ENCODE data around the gene MAK.

DNA sequence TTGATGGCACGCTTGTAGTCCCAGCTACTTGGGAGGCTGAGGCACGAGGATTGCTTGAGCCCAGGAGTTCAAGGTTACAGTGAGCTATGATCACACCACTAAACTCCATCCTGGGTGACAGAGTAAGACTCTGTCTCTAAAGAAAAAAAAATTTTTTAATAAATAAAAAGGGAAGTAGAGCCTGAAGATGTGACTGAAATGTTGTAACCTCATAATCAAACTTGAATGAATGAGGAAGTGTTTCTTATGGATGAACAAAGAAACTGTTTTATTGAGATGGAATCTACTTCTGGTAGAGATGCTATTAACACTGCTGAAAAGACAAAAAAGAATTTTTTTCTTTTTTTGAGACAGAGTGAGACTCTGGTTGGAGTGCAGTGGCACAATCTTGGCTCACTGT lies 6.7 kb downstream of the MAK start:
- TF ChIP-seq, protein P1, sequence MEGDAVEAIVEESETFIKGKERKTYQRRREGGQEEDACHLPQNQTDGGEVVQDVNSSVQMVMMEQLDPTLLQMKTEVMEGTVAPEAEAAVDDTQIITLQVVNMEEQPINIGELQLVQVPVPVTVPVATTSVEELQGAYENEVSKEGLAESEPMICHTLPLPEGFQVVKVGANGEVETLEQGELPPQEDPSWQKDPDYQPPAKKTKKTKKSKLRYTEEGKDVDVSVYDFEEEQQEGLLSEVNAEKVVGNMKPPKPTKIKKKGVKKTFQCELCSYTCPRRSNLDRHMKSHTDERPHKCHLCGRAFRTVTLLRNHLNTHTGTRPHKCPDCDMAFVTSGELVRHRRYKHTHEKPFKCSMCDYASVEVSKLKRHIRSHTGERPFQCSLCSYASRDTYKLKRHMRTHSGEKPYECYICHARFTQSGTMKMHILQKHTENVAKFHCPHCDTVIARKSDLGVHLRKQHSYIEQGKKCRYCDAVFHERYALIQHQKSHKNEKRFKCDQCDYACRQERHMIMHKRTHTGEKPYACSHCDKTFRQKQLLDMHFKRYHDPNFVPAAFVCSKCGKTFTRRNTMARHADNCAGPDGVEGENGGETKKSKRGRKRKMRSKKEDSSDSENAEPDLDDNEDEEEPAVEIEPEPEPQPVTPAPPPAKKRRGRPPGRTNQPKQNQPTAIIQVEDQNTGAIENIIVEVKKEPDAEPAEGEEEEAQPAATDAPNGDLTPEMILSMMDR (IDR thresholded peaks at IDR 0.05; ENCODE audit: poor library complexity, severe bottlenecking): no peak
- TF ChIP-seq RAD21 (conservative IDR thresholded peaks at IDR 0.05): no peak
- no peak for TF ChIP-seq POLR2AphosphoS5 (IDR thresholded peaks at IDR 0.05)
- no peak for TF ChIP-seq EP300 (conservative IDR thresholded peaks at IDR 0.05; ENCODE audit: poor library complexity, severe bottlenecking)
- no peak for TF ChIP-seq MXI1 (conservative IDR thresholded peaks at IDR 0.05; ENCODE audit: poor library complexity, severe bottlenecking)
- TF ChIP-seq, protein P2, sequence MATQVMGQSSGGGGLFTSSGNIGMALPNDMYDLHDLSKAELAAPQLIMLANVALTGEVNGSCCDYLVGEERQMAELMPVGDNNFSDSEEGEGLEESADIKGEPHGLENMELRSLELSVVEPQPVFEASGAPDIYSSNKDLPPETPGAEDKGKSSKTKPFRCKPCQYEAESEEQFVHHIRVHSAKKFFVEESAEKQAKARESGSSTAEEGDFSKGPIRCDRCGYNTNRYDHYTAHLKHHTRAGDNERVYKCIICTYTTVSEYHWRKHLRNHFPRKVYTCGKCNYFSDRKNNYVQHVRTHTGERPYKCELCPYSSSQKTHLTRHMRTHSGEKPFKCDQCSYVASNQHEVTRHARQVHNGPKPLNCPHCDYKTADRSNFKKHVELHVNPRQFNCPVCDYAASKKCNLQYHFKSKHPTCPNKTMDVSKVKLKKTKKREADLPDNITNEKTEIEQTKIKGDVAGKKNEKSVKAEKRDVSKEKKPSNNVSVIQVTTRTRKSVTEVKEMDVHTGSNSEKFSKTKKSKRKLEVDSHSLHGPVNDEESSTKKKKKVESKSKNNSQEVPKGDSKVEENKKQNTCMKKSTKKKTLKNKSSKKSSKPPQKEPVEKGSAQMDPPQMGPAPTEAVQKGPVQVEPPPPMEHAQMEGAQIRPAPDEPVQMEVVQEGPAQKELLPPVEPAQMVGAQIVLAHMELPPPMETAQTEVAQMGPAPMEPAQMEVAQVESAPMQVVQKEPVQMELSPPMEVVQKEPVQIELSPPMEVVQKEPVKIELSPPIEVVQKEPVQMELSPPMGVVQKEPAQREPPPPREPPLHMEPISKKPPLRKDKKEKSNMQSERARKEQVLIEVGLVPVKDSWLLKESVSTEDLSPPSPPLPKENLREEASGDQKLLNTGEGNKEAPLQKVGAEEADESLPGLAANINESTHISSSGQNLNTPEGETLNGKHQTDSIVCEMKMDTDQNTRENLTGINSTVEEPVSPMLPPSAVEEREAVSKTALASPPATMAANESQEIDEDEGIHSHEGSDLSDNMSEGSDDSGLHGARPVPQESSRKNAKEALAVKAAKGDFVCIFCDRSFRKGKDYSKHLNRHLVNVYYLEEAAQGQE (IDR thresholded peaks at IDR 0.05; ENCODE audit: borderline replicate concordance): no peak
- no peak for TF ChIP-seq TAF1 (IDR thresholded peaks at IDR 0.05; ENCODE audit: low read depth)
- no peak for TF ChIP-seq EZH2 (IDR thresholded peaks at IDR 0.05; ENCODE audit: borderline replicate concordance, insufficient read depth, low read length, poor library complexity, severe bottlenecking)
- no peak for TF ChIP-seq SMC3 (conservative IDR thresholded peaks at IDR 0.05; ENCODE audit: poor library complexity)
